ENCODE data around the gene TCF12. TPM values are rescaled to one million over a fixed set of nuclear protein-coding genes. Genes with fewer than 3 reads are reported as not detected.
A peak's percentile ranks its signal among the peaks of the same experiment; 100 is the strongest.

Gene TCF12
- total RNA-seq, 1 experiment from 2014 or later = 76.7 TPM

- Histone ChIP-seq H4K8ac (replicated peaks; ENCODE audit: insufficient read length, low read depth, low read length) (no peak overlapping the region), H2BK20ac (ENCODE audit: low read depth, low read length, poor library complexity, severe bottlenecking) (no peak overlapping the region), H3K9ac (ENCODE audit: extremely low read depth, insufficient read length, low read length) (no peak overlapping the region), H3K23me2 (ENCODE audit: insufficient read length, low read depth, low read length, poor library complexity, severe bottlenecking) (no peaks in the 10 kb centered on the region), H3K4me2 (ENCODE audit: insufficient read depth, insufficient read length, low read length) (no peak overlapping the region), H3K14ac (ENCODE audit: insufficient read depth, low read length) (no peak overlapping the region), H4K5ac (ENCODE audit: insufficient read length, low read depth, low read length) (no peak overlapping the region), H3K18ac (ENCODE audit: insufficient read length, low read depth, low read length) (no peak overlapping the region), H3K27ac (ENCODE audit: insufficient read length, low read depth, low read length) (no peak overlapping the region), H2AK5ac (ENCODE audit: insufficient read length, low read length) (no peak overlapping the region), H2BK12ac (ENCODE audit: insufficient read length, low read depth, low read length) (no peak overlapping the region), H3K9me3 (ENCODE audit: control insufficient read depth, low read depth, low read length) (no peaks in the 10 kb centered on the region), H2BK15ac (ENCODE audit: low read depth, low read length) (no peak overlapping the region), H2BK120ac (ENCODE audit: low read depth, low read length, poor library complexity, severe bottlenecking) (no peak overlapping the region), H3K23ac (ENCODE audit: insufficient read length, low read depth, low read length) (no peak overlapping the region), H3K56ac (ENCODE audit: insufficient read length, low read depth, low read length) (no peak overlapping the region), H4K91ac (ENCODE audit: insufficient read length, low read depth, low read length) (no peak overlapping the region), H3K79me1 (ENCODE audit: insufficient read depth, low read depth, low read length, poor library complexity, severe bottlenecking) (no peaks in the 10 kb centered on the region), H4K20me1 (ENCODE audit: control insufficient read depth, insufficient read depth, insufficient read length) (no peaks in the 10 kb centered on the region), H3T11ph (ENCODE audit: low read length) (no peak overlapping the region), H3K79me2 (ENCODE audit: insufficient read depth, low read length) (no peaks in the 10 kb centered on the region), H3K4me1 (ENCODE audit: insufficient read depth, low read length) (peaks cover 5% of the 10 kb centered on the region; the same call in 1 of the 2 replicates), H3K4ac (ENCODE audit: low read depth, low read length) (no peak overlapping the region), H3K27me3 (ENCODE audit: insufficient read depth, low read length) (no peaks in the 10 kb centered on the region), H2AFZ (ENCODE audit: low read length) (no peak overlapping the region), H2BK5ac (ENCODE audit: insufficient read length, low read length) (no peak overlapping the region)
- no CpG with 5 or more reads among the region's 1 CpG for WGBS (ENCODE audit: extremely low coverage, insufficient read length, low lambda C conversion rate)
- no peak for DNase-seq
- H3K9me3 Mint-ChIP-seq = no peaks in the 10 kb centered on the region; a peak in 1 of 5 replicates
- H3K27me3 Mint-ChIP-seq (ENCODE audit: low read depth) = no peaks in the 10 kb centered on the region
- peaks cover 22 to 23% of the 10 kb centered on the region in 2 experiments for H3K4me1 Mint-ChIP-seq
- peaks cover 46 to 54% (median 48%) of the 10 kb centered on the region in 3 experiments for H3K36me3 Mint-ChIP-seq (ENCODE audit: insufficient read depth in 1 of 3, low read depth in 3 of 3)
- no peak overlapping the region for H3K4me3 Mint-ChIP-seq
- H3K27ac Mint-ChIP-seq = peak overlapping the region in 1 of 3 experiments; percentile 9; a peak in 1 of 7 replicates
- TF ChIP-seq CTCF (conservative IDR thresholded peaks at IDR 0.05) = no peak
These were observed 329.6 kb downstream of the TCF12 start for GRCh38 chr15:57248074-57248473.

All from H9 (cell line).